ENCODE measurements around the gene SYT2.
"Not testable (repeated sequence)": the region's sequence is repeated elsewhere in the genome, so short reads cannot be mapped to it uniquely, and the experiment has no call there.

- TF ChIP-seq CTCF (IDR thresholded peaks at IDR 0.05); ZFX (IDR thresholded peaks at IDR 0.05; ENCODE audit: borderline replicate concordance): not testable (repeated sequence)
Observed at GRCh38 chr1:202543537-202543936, 166.7 kb downstream of the SYT2 start.
